T-cell (primary cell): ENCODE data around the gene DROSHA. TPM values are rescaled to one million over a fixed set of nuclear protein-coding genes. Genes with fewer than 3 reads are reported as not detected.

Source experiments
- ATAC-seq, 4 experiments: fragments of 200-7000 bp in 3 of 4; fragments of 150-1000 bp in 1 of 4; cut with Tn5 transposase; replicated peaks in 1 of 4; 1 replicate in 3 of 4; 2 replicates in 1 of 4; pipeline ENCODE4 v1.10.0; 2021; ENCODE audit warnings: moderate library complexity in 3 of 4, mild to moderate bottlenecking in 2 of 4, moderate number of reproducible peaks in 1 of 4
- CTCF ChIA-PET, 2 donors: fragments of 300-600 bp; sonication (Branson Sonifier 250); formaldehyde crosslinking; loops; one replicate each; lab custom pipeline; 2022; ENCODE audit warnings: antibody characterized with exemption in 2 of 2; lab: Charles Lee
- POLR2A ChIA-PET, 2 donors: fragments of 300-600 bp; sonication (Branson Sonifier 250); formaldehyde crosslinking; loops; one replicate each; lab custom pipeline; 2022; ENCODE audit warnings: antibody characterized with exemption in 2 of 2; lab: Charles Lee
- DNase-seq, 35 experiments: peaks; one replicate each; pipeline versions ENCODE4 v3.0.0 to v3.0.0-alpha.2; 2013 to 2023
- H3K27ac ChIP-seq: one replicate; pipeline ENCODE4 v1.5.1; 2013; ENCODE audit warnings: low read length
- H3K27me3 ChIP-seq, 2 experiments: replicated peaks in 1 of 2; 1 replicate in 1 of 2; 2 replicates in 1 of 2; pipeline versions ENCODE4 v1.6.1 to v1.7.0; 2013; ENCODE audit warnings: low read length in 1 of 2, mixed read lengths in 1 of 2; ENCODE audit not compliant: control insufficient read depth in 2 of 2, insufficient read depth in 2 of 2; ENCODE audit errors: extremely low read depth in 1 of 2
- H3K36me3 ChIP-seq, 2 donors: 1 replicate in 1 of 2; 2 replicates in 1 of 2; pipeline versions ENCODE4 v1.6.1 to v1.7.0; 2013; ENCODE audit warnings: low read length in 1 of 2; ENCODE audit not compliant: control insufficient read depth in 2 of 2, insufficient read depth in 1 of 2; ENCODE audit errors: extremely low read depth in 1 of 2
- H3K4me1 ChIP-seq, 2 experiments: 1 replicate in 1 of 2; 2 replicates in 1 of 2; pipeline versions ENCODE4 v1.6.1 to v1.7.0; 2013; ENCODE audit warnings: low read length in 2 of 2, mixed read lengths in 1 of 2; ENCODE audit not compliant: insufficient read depth in 2 of 2, control insufficient read depth in 1 of 2; ENCODE audit errors: extremely low read depth in 1 of 2
- H3K4me3 ChIP-seq, 2 donors: 1 replicate in 1 of 2; 2 replicates in 1 of 2; pipeline versions ENCODE4 v1.5.1 to v1.7.0; 2013; ENCODE audit warnings: mild to moderate bottlenecking in 2 of 2, low read length in 1 of 2, moderate library complexity in 1 of 2; ENCODE audit not compliant: control insufficient read depth in 1 of 2; ENCODE audit errors: extremely low read depth in 1 of 2
- H3K9me3 ChIP-seq: 2 replicates; pipeline ENCODE4 v1.7.0; 2013
- H3K27ac Mint-ChIP-seq, 2 donors: one replicate each; pipeline ENCODE4 v1.8.0; 2020 to 2021; ENCODE audit warnings: mild to moderate bottlenecking in 2 of 2, mixed read lengths in 2 of 2
- H3K27me3 Mint-ChIP-seq, 2 donors: one replicate each; pipeline ENCODE4 v1.8.0; 2021 to 2022; ENCODE audit warnings: mixed read lengths in 2 of 2
- H3K36me3 Mint-ChIP-seq: one replicate; pipeline ENCODE4 v1.8.0; 2021; ENCODE audit warnings: mixed read lengths
- H3K4me1 Mint-ChIP-seq, 3 donors: one replicate each; pipeline ENCODE4 v1.8.0; 2020 to 2022; ENCODE audit warnings: mixed read lengths in 3 of 3, mild to moderate bottlenecking in 1 of 3
- H3K4me3 Mint-ChIP-seq, 3 donors: one replicate each; pipeline ENCODE4 v1.8.0; 2020 to 2022; ENCODE audit warnings: mild to moderate bottlenecking in 3 of 3, mixed read lengths in 3 of 3, moderate library complexity in 3 of 3
- H3K9me3 Mint-ChIP-seq, 3 donors: one replicate each; pipeline ENCODE4 v1.8.0; 2020 to 2022; ENCODE audit warnings: mixed read lengths in 3 of 3
- WGBS: methylation state at CpG from one replicate; pipeline ENCODE4 v1.1.5; 2013; ENCODE audit warnings: missing lambda C conversion rate; ENCODE audit not compliant: insufficient coverage; 5-methylcytosine and 5-hydroxymethylcytosine counted together
- total RNA-seq, 35 experiments: library from RNA in 6 of 35; stranded (reverse) in 6 of 35; fragments of 120-200 nt in 1 of 35; gene quantifications; one replicate each; pipeline versions ENCODE4 v1.2.1 to v1.2.4 and lab custom pipeline; 2013 to 2026

The DROSHA gene
- total RNA-seq, 5 donors from 2014 or later (not counting 1 experiment from before 2014, with no cell fraction given), result 42.2 to 82.1 (median 69.6) TPM

- CTCF ChIA-PET, result no interaction called here
- Histone ChIP-seq H3K4me1 (no peaks in the 10 kb centered on the region), H3K9me3 (no peaks in the 10 kb centered on the region), H3K27ac (no peak overlapping the region), H3K4me3 (no peak overlapping the region), H3K36me3 (peaks cover 4 to 43% of the 10 kb centered on the region in 2 donors), H3K27me3 (no peaks in the 10 kb centered on the region)
- ATAC-seq (no peak), DNase-seq (no peak)
- H3K9me3 Mint-ChIP-seq, result no peaks in the 10 kb centered on the region
- no peak overlapping the region for H3K27ac Mint-ChIP-seq
- POLR2A ChIA-PET, result no interaction called here
- 96% methylated on average over 3 of the region's 4 CpGs for WGBS
- no peak overlapping the region for H3K4me3 Mint-ChIP-seq
- H3K4me1 Mint-ChIP-seq, result peaks cover 2 to 5% (median 5%) of the 10 kb centered on the region in 3 donors
- H3K27me3 Mint-ChIP-seq, result no peaks in the 10 kb centered on the region
- peaks cover 69% of the 10 kb centered on the region for H3K36me3 Mint-ChIP-seq
Observed at GRCh38 chr5:31427013-31427723, 104.7 kb downstream of the DROSHA start.

- DNase-seq, result no peak
- no peak overlapping the region for H3K27ac ChIP-seq
- peaks cover 11 to 70% of the 10 kb centered on the region in 2 donors for H3K36me3 ChIP-seq
- no peak overlapping the region for H3K27ac Mint-ChIP-seq
- no peaks in the 10 kb centered on the region for H3K4me1 ChIP-seq
- no peaks in the 10 kb centered on the region for H3K27me3 ChIP-seq
- H3K9me3 ChIP-seq, result no peaks in the 10 kb centered on the region
- ChIA-PET CTCF (interaction anchor here in 1 of 2 donors (0.7 kb wide), 1 partner anchor 1067 kb away, joined by 4 read pairs; no protein-coding TSS in a partner anchor), POLR2A (no interaction called here)
- no peak for ATAC-seq
- H3K4me3 ChIP-seq, result no peak overlapping the region
- peaks cover 58% of the 10 kb centered on the region for H3K36me3 Mint-ChIP-seq
- no peaks in the 10 kb centered on the region for H3K4me1 Mint-ChIP-seq
- H3K9me3 Mint-ChIP-seq, result no peaks in the 10 kb centered on the region
- no peak overlapping the region for H3K4me3 Mint-ChIP-seq
- 88% methylated on average over 2 of the region's 7 CpGs for WGBS
- H3K27me3 Mint-ChIP-seq, result no peaks in the 10 kb centered on the region
Observed at GRCh38 chr5:31421806-31422586, 109.9 kb downstream of the DROSHA start.

- Histone ChIP-seq H3K27me3 (no peaks in the 10 kb centered on the region), H3K27ac (no peak overlapping the region), H3K4me1 (no peaks in the 10 kb centered on the region), H3K9me3 (no peaks in the 10 kb centered on the region), H3K4me3 (no peak overlapping the region), H3K36me3 (peaks cover 11 to 82% of the 10 kb centered on the region in 2 donors)
- ChIA-PET CTCF (no interaction called here), POLR2A (no interaction called here)
- ATAC-seq (no peak), DNase-seq (no peak)
- Mint-ChIP-seq H3K4me3 (no peak overlapping the region), H3K9me3 (no peaks in the 10 kb centered on the region), H3K4me1 (no peaks in the 10 kb centered on the region), H3K27me3 (no peaks in the 10 kb centered on the region), H3K27ac (no peak overlapping the region), H3K36me3 (peaks cover 39% of the 10 kb centered on the region)
- 96% methylated on average over 4 of the region's 5 CpGs for WGBS
Observed at GRCh38 chr5:31417512-31417911, 114.4 kb downstream of the DROSHA start.

- Histone ChIP-seq H3K27me3 (no peaks in the 10 kb centered on the region), H3K4me1 (no peaks in the 10 kb centered on the region), H3K9me3 (no peaks in the 10 kb centered on the region), H3K36me3 (peaks cover 11 to 80% of the 10 kb centered on the region in 2 donors), H3K27ac (no peak overlapping the region), H3K4me3 (no peak overlapping the region)
- no peaks in the 10 kb centered on the region for H3K9me3 Mint-ChIP-seq
- H3K4me1 Mint-ChIP-seq, result no peaks in the 10 kb centered on the region
- ChIA-PET POLR2A (no interaction called here), CTCF (interaction anchor here in 1 of 2 donors (0.6 kb wide), 1 partner anchor 668 kb away, joined by 7 read pairs; no protein-coding TSS in a partner anchor)
- ATAC-seq (no peak), DNase-seq (no peak)
- H3K27me3 Mint-ChIP-seq, result no peaks in the 10 kb centered on the region
- H3K27ac Mint-ChIP-seq, result no peak overlapping the region
- peaks cover 40% of the 10 kb centered on the region for H3K36me3 Mint-ChIP-seq
- H3K4me3 Mint-ChIP-seq, result no peak overlapping the region
- 91% methylated on average over 3 of the region's 3 CpGs for WGBS
Observed at GRCh38 chr5:31416547-31416946, 115.3 kb downstream of the DROSHA start.

- Histone ChIP-seq H3K27ac (no peak overlapping the region), H3K9me3 (no peaks in the 10 kb centered on the region), H3K36me3 (peaks cover 11 to 74% of the 10 kb centered on the region in 2 donors), H3K4me1 (no peaks in the 10 kb centered on the region), H3K27me3 (no peaks in the 10 kb centered on the region), H3K4me3 (no peak overlapping the region)
- 100% methylated on average over 1 of the region's 2 CpGs for WGBS
- Mint-ChIP-seq H3K4me3 (no peak overlapping the region), H3K4me1 (no peaks in the 10 kb centered on the region), H3K36me3 (peaks cover 37% of the 10 kb centered on the region), H3K27ac (no peak overlapping the region), H3K27me3 (no peaks in the 10 kb centered on the region), H3K9me3 (no peaks in the 10 kb centered on the region)
- POLR2A ChIA-PET, result interaction anchor here in 1 of 2 donors (0.6 kb wide), 1 partner anchor 129 kb away, joined by 4 read pairs; no protein-coding TSS in a partner anchor
- CTCF ChIA-PET, result interaction anchor here in 1 of 2 donors (0.6 kb wide), 1 partner anchor 669 kb away, joined by 7 read pairs; no protein-coding TSS in a partner anchor
- ATAC-seq (no peak), DNase-seq (no peak)
Observed at GRCh38 chr5:31415960-31416359, 115.9 kb downstream of the DROSHA start.

GRCh38 chr5:31415009-31415923 lies 116.6 kb downstream of the DROSHA start:
- Mint-ChIP-seq H3K4me1 (no peaks in the 10 kb centered on the region), H3K9me3 (no peaks in the 10 kb centered on the region), H3K27ac (no peak overlapping the region), H3K27me3 (no peaks in the 10 kb centered on the region), H3K36me3 (peaks cover 37% of the 10 kb centered on the region), H3K4me3 (no peak overlapping the region)
- H3K27me3 ChIP-seq, result no peaks in the 10 kb centered on the region
- no peaks in the 10 kb centered on the region for H3K4me1 ChIP-seq
- CTCF ChIA-PET, result no interaction called here
- peaks cover 13 to 75% of the 10 kb centered on the region in 2 donors for H3K36me3 ChIP-seq
- H3K9me3 ChIP-seq, result no peaks in the 10 kb centered on the region
- ATAC-seq (no peak), DNase-seq (no peak)
- no peak overlapping the region for H3K4me3 ChIP-seq
- POLR2A ChIA-PET, result interaction anchor here in 1 of 2 donors (0.6 kb wide), 1 partner anchor 130 kb away, joined by 4 read pairs; no protein-coding TSS in a partner anchor
- no peak overlapping the region for H3K27ac ChIP-seq
- WGBS, result no CpG with 5 or more reads among the region's 6 CpGs
